H1 (cell line): ENCODE data around the gene ADAMTSL2. TPM values are rescaled to one million over a fixed set of nuclear protein-coding genes. Genes with fewer than 3 reads are reported as not detected.

Source experiments
- polyA plus RNA-seq, 7 experiments: library from polyadenylated mRNA; depleted of rRNA in 3 of 7; stranded (reverse) in 5 of 7; unstranded in 2 of 7; fragments of >200 nt in 5 of 7; fragments of 200-250 nt in 2 of 7; gene quantifications; 1 replicate in 5 of 7; 2 replicates in 1 of 7; 4 replicates in 1 of 7; pipeline versions ENCODE4 v1.2.1 to v1.2.3, GENCODE V29; 2011 to 2013; ENCODE audit warnings: missing spikeins in 2 of 7, mixed read lengths in 2 of 7
- total RNA-seq: library from RNA; stranded (reverse); fragmentation: NEBNext Ultra II Directional; extraction: Animal tissue kit (Norgen Biotek cat#: 25700); gene quantifications from 2 replicates; pipeline ENCODE4 v1.2.1, GENCODE V29; 2021
- TF ChIP-seq, protein P1 (sequence below): IDR thresholded peaks from 2 replicates; pipeline ENCODE4 v1.6.1; 2011; ENCODE audit warnings: low read length, improper control_type of control experiment

Gene ADAMTSL2
- total and polyA plus RNA-seq, 2 of the 8 experiments (the other 6 are each of a cell fraction or from before 2014, with no cell fraction given): 0.74 to 0.76 TPM

- TF ChIP-seq, protein P1, sequence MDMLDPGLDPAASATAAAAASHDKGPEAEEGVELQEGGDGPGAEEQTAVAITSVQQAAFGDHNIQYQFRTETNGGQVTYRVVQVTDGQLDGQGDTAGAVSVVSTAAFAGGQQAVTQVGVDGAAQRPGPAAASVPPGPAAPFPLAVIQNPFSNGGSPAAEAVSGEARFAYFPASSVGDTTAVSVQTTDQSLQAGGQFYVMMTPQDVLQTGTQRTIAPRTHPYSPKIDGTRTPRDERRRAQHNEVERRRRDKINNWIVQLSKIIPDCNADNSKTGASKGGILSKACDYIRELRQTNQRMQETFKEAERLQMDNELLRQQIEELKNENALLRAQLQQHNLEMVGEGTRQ: no peak
Measured at GRCh38 chr9:133491656-133491925, 42.9 kb upstream of the ADAMTSL2 start (continued).
